ENCODE results near the gene SPOP.
"Not testable (repeated sequence)": the region's sequence is repeated elsewhere in the genome, so short reads cannot be mapped to it uniquely, and the experiment has no call there.

The SPOP gene

DNA sequence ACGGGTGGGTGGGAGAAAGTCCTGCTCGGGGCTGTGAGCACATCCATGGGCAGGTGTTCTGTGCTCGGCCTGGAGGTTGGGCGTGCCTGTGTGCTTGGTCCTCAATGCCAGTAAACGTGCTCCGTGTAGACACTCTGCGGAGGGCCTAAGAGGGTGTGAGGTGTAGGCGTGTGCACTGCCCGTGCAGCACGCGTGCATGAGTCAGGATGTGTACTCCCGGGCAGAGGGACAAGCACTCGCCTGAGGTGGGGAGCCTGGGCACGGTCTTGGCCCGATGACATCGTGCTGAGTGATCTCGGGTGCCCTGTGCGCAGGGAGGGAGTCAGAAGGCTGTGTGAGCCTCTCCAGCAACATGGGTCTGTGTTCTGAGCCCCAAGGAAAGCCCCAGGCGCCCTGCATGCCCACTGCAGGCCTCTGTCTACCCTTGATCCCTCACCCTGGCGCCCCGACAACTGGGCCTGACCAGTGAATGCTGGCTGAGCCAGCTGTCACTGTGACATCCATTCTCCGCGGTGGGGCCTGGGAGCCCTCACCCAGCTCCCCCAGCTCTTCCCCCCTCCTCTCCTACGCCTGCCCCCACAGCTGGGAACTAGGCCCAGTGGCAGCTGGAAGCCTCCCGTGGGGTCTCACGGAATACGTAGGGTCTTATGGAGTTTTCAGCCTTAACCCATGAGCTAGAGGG, 125.7 kb downstream of the SPOP start:
- Histone ChIP-seq H3K27ac (ENCODE audit: poor library complexity, severe bottlenecking) (no peak overlapping the region), H3K27me3 (ENCODE audit: insufficient read depth, poor library complexity, severe bottlenecking) (no peaks in the 10 kb centered on the region), H3K9me3 (ENCODE audit: severe bottlenecking) (no peaks in the 10 kb centered on the region), H3K4me3 (ENCODE audit: severe bottlenecking) (no peak overlapping the region), H3K36me3 (ENCODE audit: low read depth) (no peaks in the 10 kb centered on the region), H3K4me1 (ENCODE audit: insufficient read depth, poor library complexity, severe bottlenecking) (peaks cover 3% of the 10 kb centered on the region)
- ATAC-seq (ENCODE audit: low read depth) (peak; percentile 22; the same call in 1 of the 3 replicates), DNase-seq (ENCODE audit: low spot score) (no peak)
- TF ChIP-seq, protein P1, sequence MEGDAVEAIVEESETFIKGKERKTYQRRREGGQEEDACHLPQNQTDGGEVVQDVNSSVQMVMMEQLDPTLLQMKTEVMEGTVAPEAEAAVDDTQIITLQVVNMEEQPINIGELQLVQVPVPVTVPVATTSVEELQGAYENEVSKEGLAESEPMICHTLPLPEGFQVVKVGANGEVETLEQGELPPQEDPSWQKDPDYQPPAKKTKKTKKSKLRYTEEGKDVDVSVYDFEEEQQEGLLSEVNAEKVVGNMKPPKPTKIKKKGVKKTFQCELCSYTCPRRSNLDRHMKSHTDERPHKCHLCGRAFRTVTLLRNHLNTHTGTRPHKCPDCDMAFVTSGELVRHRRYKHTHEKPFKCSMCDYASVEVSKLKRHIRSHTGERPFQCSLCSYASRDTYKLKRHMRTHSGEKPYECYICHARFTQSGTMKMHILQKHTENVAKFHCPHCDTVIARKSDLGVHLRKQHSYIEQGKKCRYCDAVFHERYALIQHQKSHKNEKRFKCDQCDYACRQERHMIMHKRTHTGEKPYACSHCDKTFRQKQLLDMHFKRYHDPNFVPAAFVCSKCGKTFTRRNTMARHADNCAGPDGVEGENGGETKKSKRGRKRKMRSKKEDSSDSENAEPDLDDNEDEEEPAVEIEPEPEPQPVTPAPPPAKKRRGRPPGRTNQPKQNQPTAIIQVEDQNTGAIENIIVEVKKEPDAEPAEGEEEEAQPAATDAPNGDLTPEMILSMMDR (IDR thresholded peaks at IDR 0.05; ENCODE audit: poor library complexity, severe bottlenecking), result no peak

DNA sequence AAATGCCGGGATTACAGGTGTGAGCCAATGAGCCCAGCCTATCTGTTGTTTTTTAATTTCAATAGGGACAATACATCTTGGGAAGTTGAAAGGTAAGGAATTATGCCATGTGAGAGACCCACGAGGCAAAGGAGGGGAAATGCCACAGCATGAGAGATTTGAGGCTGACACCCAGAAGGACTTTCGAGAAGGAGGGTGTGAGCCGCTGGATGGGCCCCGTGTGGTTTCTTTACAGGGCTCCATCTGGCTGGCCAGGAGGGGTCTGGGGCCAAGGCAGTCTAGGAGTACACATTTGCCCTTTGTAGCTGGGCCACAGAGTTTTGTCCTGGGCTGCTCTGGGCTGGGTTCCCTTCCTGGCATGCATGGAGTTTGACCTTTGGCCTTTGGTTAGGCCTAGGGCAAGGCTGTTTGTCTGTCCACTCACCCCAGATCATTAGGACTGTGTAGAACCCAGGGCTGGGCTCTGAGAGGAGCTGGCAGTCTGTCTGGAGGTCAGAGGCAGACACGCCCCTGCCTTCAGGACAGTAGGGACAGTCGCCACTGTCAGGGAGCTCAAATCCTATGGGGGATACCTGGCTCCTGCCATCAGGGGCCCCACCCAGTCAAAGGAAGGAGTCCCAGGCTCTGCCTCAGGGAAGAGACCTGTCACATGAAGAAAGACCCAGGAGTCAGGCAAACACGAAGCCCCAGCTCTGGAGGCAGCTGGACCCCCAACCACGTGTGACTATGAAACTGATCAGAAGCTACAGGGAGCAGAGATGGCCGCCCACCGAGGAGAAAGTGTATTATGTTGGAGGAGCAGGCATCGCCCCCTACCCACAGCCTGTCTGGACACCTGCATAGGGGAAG, 126.5 kb downstream of the SPOP start:
- H3K27me3 ChIP-seq (ENCODE audit: insufficient read depth, poor library complexity, severe bottlenecking), result no peaks in the 10 kb centered on the region
- DNase-seq (ENCODE audit: low spot score), result no peak
- no peaks in the 10 kb centered on the region for H3K9me3 ChIP-seq (ENCODE audit: severe bottlenecking)
- no peak for ATAC-seq (ENCODE audit: low read depth)
- peaks cover 3% of the 10 kb centered on the region for H3K4me1 ChIP-seq (ENCODE audit: insufficient read depth, poor library complexity, severe bottlenecking)
- H3K36me3 ChIP-seq (ENCODE audit: low read depth), result no peaks in the 10 kb centered on the region
- H3K4me3 ChIP-seq (ENCODE audit: severe bottlenecking), result no peak overlapping the region
- TF ChIP-seq, protein P1 (IDR thresholded peaks at IDR 0.05; ENCODE audit: poor library complexity, severe bottlenecking), result no peak
- H3K27ac ChIP-seq (ENCODE audit: poor library complexity, severe bottlenecking), result no peak overlapping the region

DNA sequence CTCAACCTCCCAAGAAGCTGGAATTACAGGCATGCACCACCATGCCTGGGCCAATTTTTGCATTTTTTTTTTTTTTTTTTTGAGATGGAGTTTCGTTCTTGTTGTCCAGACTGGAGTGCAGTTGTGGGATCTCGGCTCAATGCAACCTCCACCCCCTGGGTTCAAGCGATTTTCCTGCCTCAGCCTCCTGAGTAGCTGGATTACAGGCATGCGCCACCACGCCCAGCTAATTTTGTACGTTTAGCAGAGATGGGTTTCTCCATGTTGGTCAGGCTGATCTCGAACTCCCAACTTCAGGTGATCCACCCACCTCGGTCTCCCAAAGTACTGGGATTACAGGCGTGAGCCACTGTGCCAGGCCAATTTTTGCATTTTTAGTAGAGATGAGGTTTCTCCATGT, 127.1 kb downstream of the SPOP start:
- H3K4me1 ChIP-seq (ENCODE audit: insufficient read depth, poor library complexity, severe bottlenecking); H3K9me3 ChIP-seq (ENCODE audit: severe bottlenecking); H3K27me3 ChIP-seq (ENCODE audit: insufficient read depth, poor library complexity, severe bottlenecking); DNase-seq (ENCODE audit: low spot score); H3K36me3 ChIP-seq (ENCODE audit: low read depth); ATAC-seq (ENCODE audit: low read depth); H3K4me3 ChIP-seq (ENCODE audit: severe bottlenecking); H3K27ac ChIP-seq (ENCODE audit: poor library complexity, severe bottlenecking): not testable (repeated sequence)

DNA sequence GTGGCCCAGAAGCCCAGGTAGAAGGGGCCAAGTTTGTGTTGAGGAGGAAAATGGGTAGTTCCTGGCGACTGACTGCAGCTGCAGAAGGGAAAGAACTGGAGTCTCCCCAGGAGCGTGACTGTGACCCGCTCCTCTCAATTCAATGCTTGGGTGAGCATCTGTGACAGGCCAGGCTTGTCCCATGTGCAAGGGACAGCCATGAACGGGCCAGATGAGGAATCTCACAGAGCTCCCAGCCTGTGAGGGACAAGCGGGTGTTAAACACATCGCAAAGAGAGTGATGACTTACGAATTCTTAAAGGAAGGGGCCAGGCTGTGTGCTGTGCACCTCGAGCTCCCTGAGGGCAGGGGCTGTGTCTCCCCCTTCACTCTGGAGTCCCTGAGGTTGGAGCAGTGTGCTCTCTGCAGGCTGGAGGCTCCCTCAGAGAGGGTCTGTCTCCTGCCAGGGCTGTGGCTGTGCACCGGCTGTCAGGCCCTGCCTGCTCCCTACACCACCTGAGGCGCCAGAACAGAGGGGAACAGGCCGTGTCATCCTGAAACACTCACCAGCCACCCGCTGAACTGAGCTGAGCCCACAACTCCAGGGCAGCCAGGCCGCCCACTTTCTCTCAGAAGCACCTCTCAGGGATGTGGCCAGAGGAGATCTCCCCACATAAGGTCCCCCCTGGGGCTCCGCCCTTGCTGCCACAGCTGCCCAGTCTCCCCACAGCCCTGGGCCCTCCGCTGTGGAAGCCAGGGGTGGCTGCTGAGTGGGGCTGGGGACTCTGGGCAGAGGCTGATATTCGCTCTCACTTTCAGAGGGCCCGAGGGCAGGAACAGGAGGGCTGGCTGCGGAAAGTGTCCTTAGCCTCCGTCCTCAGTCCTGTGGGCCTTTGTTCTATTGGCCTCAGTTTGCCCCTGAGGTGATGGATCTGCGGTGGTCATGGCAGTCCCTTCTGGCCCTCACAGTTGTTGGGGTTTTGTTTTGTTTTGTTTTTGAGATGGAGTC, 127.9 kb downstream of the SPOP start:
- H3K36me3 ChIP-seq (ENCODE audit: low read depth), result no peaks in the 10 kb centered on the region
- H3K4me3 ChIP-seq (ENCODE audit: severe bottlenecking), result no peak overlapping the region
- DNase-seq (ENCODE audit: low spot score) (no peak), ATAC-seq (ENCODE audit: low read depth) (no peak)
- no peaks in the 10 kb centered on the region for H3K9me3 ChIP-seq (ENCODE audit: severe bottlenecking)
- TF ChIP-seq, protein P1 (IDR thresholded peaks at IDR 0.05; ENCODE audit: poor library complexity, severe bottlenecking), result no peak
- no peak overlapping the region for H3K27ac ChIP-seq (ENCODE audit: poor library complexity, severe bottlenecking)
- H3K4me1 ChIP-seq (ENCODE audit: insufficient read depth, poor library complexity, severe bottlenecking), result peaks cover 3% of the 10 kb centered on the region
- H3K27me3 ChIP-seq (ENCODE audit: insufficient read depth, poor library complexity, severe bottlenecking), result no peaks in the 10 kb centered on the region

DNA sequence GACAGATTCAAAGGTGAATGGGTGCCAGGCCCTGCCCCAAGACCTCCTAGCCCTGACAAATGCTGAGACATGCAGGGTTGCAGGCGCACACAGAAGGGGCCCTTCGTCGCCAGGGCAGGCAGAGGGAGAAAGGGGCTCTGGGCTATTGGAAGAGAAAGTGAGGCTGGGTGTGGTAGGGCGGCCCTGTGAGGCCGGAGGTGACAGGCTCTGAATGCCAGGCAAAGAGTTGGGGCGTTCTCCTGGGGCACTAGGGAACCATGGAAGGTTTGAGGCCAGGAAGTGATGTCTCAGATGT, 128.6 kb downstream of the SPOP start:
- H3K27me3 ChIP-seq (ENCODE audit: insufficient read depth, poor library complexity, severe bottlenecking), result no peaks in the 10 kb centered on the region
- H3K4me3 ChIP-seq (ENCODE audit: severe bottlenecking), result no peak overlapping the region
- H3K9me3 ChIP-seq (ENCODE audit: severe bottlenecking), result no peaks in the 10 kb centered on the region
- H3K4me1 ChIP-seq (ENCODE audit: insufficient read depth, poor library complexity, severe bottlenecking), result peaks cover 3% of the 10 kb centered on the region
- no peaks in the 10 kb centered on the region for H3K36me3 ChIP-seq (ENCODE audit: low read depth)
- TF ChIP-seq, protein P1 (IDR thresholded peaks at IDR 0.05; ENCODE audit: poor library complexity, severe bottlenecking), result no peak
- H3K27ac ChIP-seq (ENCODE audit: poor library complexity, severe bottlenecking), result no peak overlapping the region
- ATAC-seq (ENCODE audit: low read depth) (no peak), DNase-seq (ENCODE audit: low spot score) (no peak)

Measured in RWPE2 (cell line).